ENCODE results near the gene C1orf115.

GRCh38 chr1:220742520-220742919, 52.4 kb downstream of the C1orf115 start:
- no peak for TF ChIP-seq CTCF (conservative IDR thresholded peaks at IDR 0.05)
- no peak for TF ChIP-seq EZH2 (IDR thresholded peaks at IDR 0.05; ENCODE audit: low read depth)

Data from PC-9 (cell line).